Activated CD4-positive, alpha-beta T cell treated with anti-CD3 and anti-CD28 coated beads, Interleukin-2, amount 10 ng/mL, durations not matched to agents 7 days and 5 days (primary cell): ENCODE data around the gene THSD4. TPM values are rescaled to one million over a fixed set of nuclear protein-coding genes. Genes with fewer than 3 reads are reported as not detected.

Experiments
- CTCF ChIA-PET: fragments of 350-600 bp; sonication (Branson Sonifier 250); formaldehyde crosslinking; loops from one replicate; lab custom pipeline; 2021; ENCODE audit warnings: antibody characterized with exemption; lab: Charles Lee
- POLR2A ChIA-PET: fragments of 350-600 bp; sonication (Branson Sonifier 250); formaldehyde crosslinking; loops from one replicate; lab custom pipeline; 2021; ENCODE audit warnings: antibody characterized with exemption; lab: Charles Lee
- DNase-seq: peaks from one replicate; pipeline ENCODE4 v3.0.0-alpha.2; 2020
- H3K27ac Mint-ChIP-seq: one replicate; pipeline ENCODE4 v1.8.0; 2021; ENCODE audit warnings: mild to moderate bottlenecking, moderate library complexity, mixed read lengths
- H3K27me3 Mint-ChIP-seq: one replicate; pipeline ENCODE4 v1.8.0; 2021; ENCODE audit warnings: mixed read lengths
- H3K36me3 Mint-ChIP-seq: one replicate; pipeline ENCODE4 v1.8.0; 2021; ENCODE audit warnings: low read depth, mixed read lengths
- H3K4me1 Mint-ChIP-seq: one replicate; pipeline ENCODE4 v1.8.0; 2021; ENCODE audit warnings: mixed read lengths
- H3K4me3 Mint-ChIP-seq: one replicate; pipeline ENCODE4 v1.8.0; 2021; ENCODE audit warnings: mild to moderate bottlenecking, moderate library complexity, mixed read lengths
- H3K9me3 Mint-ChIP-seq: one replicate; pipeline ENCODE4 v1.8.0; 2021; ENCODE audit warnings: mixed read lengths
- total RNA-seq, 2 experiments: library from RNA; stranded (reverse); gene quantifications; one replicate each; pipeline ENCODE4 v1.2.3, GENCODE V29; 2021

The THSD4 gene
- total RNA-seq, 2 experiments from 2014 or later = not detected

GRCh38 chr15:71730277-71731144, 615.2 kb downstream of the THSD4 start:
- peaks cover 1% of the 10 kb centered on the region for H3K27me3 Mint-ChIP-seq
- peak; percentile 47 for DNase-seq
- CTCF ChIA-PET = interaction anchor here (0.6 kb wide), 1 partner anchor 603 kb away, joined by 3 read pairs; no protein-coding TSS in a partner anchor
- H3K36me3 Mint-ChIP-seq = no peaks in the 10 kb centered on the region
- H3K9me3 Mint-ChIP-seq = no peaks in the 10 kb centered on the region
- H3K27ac Mint-ChIP-seq = no peak overlapping the region
- H3K4me3 Mint-ChIP-seq = no peak overlapping the region
- POLR2A ChIA-PET = no interaction called here
- H3K4me1 Mint-ChIP-seq = no peaks in the 10 kb centered on the region

GRCh38 chr15:71732636-71733035, 617.4 kb downstream of the THSD4 start:
- Mint-ChIP-seq H3K4me3 (no peak overlapping the region), H3K36me3 (no peaks in the 10 kb centered on the region), H3K27me3 (peaks cover 1% of the 10 kb centered on the region), H3K27ac (no peak overlapping the region), H3K9me3 (no peaks in the 10 kb centered on the region), H3K4me1 (no peaks in the 10 kb centered on the region)
- DNase-seq = no peak
- ChIA-PET CTCF (interaction anchor here (0.5 kb wide), 1 partner anchor 21 kb away, joined by 3 read pairs; no protein-coding TSS in a partner anchor), POLR2A (no interaction called here)

- no peak overlapping the region for H3K4me3 Mint-ChIP-seq
- no peaks in the 10 kb centered on the region for H3K9me3 Mint-ChIP-seq
- ChIA-PET CTCF (no interaction called here), POLR2A (no interaction called here)
- DNase-seq = no peak
- H3K36me3 Mint-ChIP-seq = no peaks in the 10 kb centered on the region
- H3K4me1 Mint-ChIP-seq = no peaks in the 10 kb centered on the region
- H3K27ac Mint-ChIP-seq = no peak overlapping the region
- H3K27me3 Mint-ChIP-seq = peaks cover 1% of the 10 kb centered on the region
Measured at GRCh38 chr15:71733122-71733521, 617.9 kb downstream of the THSD4 start.

DNA sequence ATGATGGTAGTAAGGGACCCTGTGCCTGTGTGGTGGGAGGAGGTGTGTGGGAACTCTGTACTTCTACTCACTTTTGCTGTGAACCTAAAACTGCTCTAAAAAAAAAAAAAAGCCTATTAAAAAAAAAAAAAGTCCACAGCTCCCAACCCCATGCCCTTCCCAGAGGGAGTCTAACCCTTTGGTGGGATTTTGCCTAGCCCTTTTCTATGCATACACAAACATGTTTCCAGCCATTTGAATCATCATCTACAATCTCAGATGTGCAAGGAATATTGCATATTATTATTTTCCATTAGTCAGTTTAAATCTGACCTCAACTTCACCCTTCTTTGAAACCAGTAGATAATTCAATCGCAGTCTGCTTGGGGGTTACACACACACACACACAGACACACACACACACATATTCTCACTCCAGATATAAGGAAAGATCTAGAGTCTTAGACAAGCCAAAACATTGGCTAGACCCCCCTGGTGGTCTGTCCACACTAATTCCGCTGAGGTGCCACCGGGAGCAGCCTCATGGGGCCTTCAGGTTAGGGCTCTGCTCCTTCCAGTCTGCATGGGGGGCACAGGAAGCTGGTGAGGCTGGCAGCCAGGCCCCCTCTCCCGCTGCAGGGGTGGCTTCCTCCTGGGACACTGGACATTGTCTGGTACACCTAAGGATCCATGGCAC, 619.6 kb downstream of the THSD4 start:
- DNase-seq = no peak
- no peaks in the 10 kb centered on the region for H3K36me3 Mint-ChIP-seq
- peaks cover 1% of the 10 kb centered on the region for H3K27me3 Mint-ChIP-seq
- H3K9me3 Mint-ChIP-seq = no peaks in the 10 kb centered on the region
- ChIA-PET CTCF (interaction anchor here (1.2 kb wide), 1 partner anchor 9 kb away, joined by 5 read pairs; no protein-coding TSS in a partner anchor), POLR2A (no interaction called here)
- no peak overlapping the region for H3K4me3 Mint-ChIP-seq
- H3K4me1 Mint-ChIP-seq = no peaks in the 10 kb centered on the region
- no peak overlapping the region for H3K27ac Mint-ChIP-seq

- H3K27me3 Mint-ChIP-seq = peaks cover 1% of the 10 kb centered on the region
- DNase-seq = no peak
- POLR2A ChIA-PET = no interaction called here
- no peak overlapping the region for H3K27ac Mint-ChIP-seq
- H3K36me3 Mint-ChIP-seq = no peaks in the 10 kb centered on the region
- H3K4me1 Mint-ChIP-seq = no peaks in the 10 kb centered on the region
- CTCF ChIA-PET = interaction anchor here (1.2 kb wide), 1 partner anchor 8 kb away, joined by 5 read pairs; no protein-coding TSS in a partner anchor
- no peak overlapping the region for H3K4me3 Mint-ChIP-seq
- no peaks in the 10 kb centered on the region for H3K9me3 Mint-ChIP-seq
Measured at GRCh38 chr15:71735385-71735757, 620.1 kb downstream of the THSD4 start.

GRCh38 chr15:71736286-71736947, 621.1 kb downstream of the THSD4 start:
- no peak for DNase-seq
- Mint-ChIP-seq H3K27me3 (no peaks in the 10 kb centered on the region), H3K27ac (no peak overlapping the region), H3K36me3 (no peaks in the 10 kb centered on the region), H3K4me1 (no peaks in the 10 kb centered on the region), H3K9me3 (no peaks in the 10 kb centered on the region), H3K4me3 (no peak overlapping the region)
- ChIA-PET CTCF (no interaction called here), POLR2A (no interaction called here)

GRCh38 chr15:71737761-71738160, 622.5 kb downstream of the THSD4 start:
- ChIA-PET POLR2A (no interaction called here), CTCF (no interaction called here)
- H3K9me3 Mint-ChIP-seq = no peaks in the 10 kb centered on the region
- H3K27me3 Mint-ChIP-seq = no peaks in the 10 kb centered on the region
- no peak overlapping the region for H3K27ac Mint-ChIP-seq
- H3K4me3 Mint-ChIP-seq = no peak overlapping the region
- DNase-seq = no peak
- H3K36me3 Mint-ChIP-seq = no peaks in the 10 kb centered on the region
- no peaks in the 10 kb centered on the region for H3K4me1 Mint-ChIP-seq

DNA sequence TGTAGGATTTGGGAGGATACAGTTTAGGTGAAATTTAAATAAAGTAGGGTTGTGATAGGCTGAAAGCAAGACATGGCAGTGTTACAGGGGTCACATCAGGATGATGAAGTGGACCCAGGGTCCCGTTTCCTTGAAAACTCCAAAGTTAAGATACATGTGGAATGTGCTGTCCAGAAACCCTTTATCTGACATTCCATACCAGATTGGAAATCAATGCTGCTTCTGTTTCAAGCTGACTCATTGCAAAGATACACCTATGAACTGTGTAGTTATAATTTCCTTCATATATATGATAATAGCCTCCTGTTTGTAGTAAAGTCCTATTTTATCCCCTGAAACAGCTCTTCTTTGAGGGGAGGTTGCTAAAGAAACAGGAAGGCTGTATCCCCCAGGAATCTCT, 624.1 kb downstream of the THSD4 start:
- no peaks in the 10 kb centered on the region for H3K36me3 Mint-ChIP-seq
- peaks cover 2% of the 10 kb centered on the region for H3K27me3 Mint-ChIP-seq
- H3K9me3 Mint-ChIP-seq = no peaks in the 10 kb centered on the region
- no peak overlapping the region for H3K27ac Mint-ChIP-seq
- no peak for DNase-seq
- ChIA-PET CTCF (interaction anchor here (0.6 to 1.9 kb wide), 4 partner anchors 14 to 391 kb away, joined by 3 to 4 read pairs (median 4); no protein-coding TSS in a partner anchor), POLR2A (no interaction called here)
- no peaks in the 10 kb centered on the region for H3K4me1 Mint-ChIP-seq
- H3K4me3 Mint-ChIP-seq = no peak overlapping the region

DNA sequence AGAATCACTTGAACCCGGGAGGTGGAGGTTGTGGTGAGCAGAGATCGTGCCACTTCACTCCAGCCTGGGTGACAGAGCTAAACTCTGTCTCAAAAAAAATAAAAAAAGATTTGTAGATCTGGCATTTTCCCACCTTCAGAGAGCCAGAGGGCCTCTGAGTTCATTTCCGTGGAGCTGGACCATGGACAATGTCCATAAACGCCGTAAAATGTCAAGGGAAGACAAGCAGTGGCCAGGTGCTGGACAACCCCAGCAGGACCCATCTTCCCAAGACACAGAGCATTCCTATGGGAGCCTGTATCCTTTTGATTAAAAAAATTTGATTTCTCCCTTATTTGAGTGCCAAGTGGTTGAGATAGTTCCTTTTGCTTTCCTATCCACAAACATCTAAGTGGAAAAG, 627.7 kb downstream of the THSD4 start:
- POLR2A ChIA-PET = no interaction called here
- Mint-ChIP-seq H3K27me3 (peaks cover 2% of the 10 kb centered on the region), H3K27ac (no peak overlapping the region), H3K4me3 (no peak overlapping the region), H3K4me1 (no peaks in the 10 kb centered on the region), H3K36me3 (no peaks in the 10 kb centered on the region), H3K9me3 (no peaks in the 10 kb centered on the region)
- CTCF ChIA-PET = interaction anchor here (1.1 to 1.6 kb wide), 4 partner anchors 8 to 421 kb away, joined by 3 to 9 read pairs (median 4); no protein-coding TSS in a partner anchor
- no peak for DNase-seq

DNA sequence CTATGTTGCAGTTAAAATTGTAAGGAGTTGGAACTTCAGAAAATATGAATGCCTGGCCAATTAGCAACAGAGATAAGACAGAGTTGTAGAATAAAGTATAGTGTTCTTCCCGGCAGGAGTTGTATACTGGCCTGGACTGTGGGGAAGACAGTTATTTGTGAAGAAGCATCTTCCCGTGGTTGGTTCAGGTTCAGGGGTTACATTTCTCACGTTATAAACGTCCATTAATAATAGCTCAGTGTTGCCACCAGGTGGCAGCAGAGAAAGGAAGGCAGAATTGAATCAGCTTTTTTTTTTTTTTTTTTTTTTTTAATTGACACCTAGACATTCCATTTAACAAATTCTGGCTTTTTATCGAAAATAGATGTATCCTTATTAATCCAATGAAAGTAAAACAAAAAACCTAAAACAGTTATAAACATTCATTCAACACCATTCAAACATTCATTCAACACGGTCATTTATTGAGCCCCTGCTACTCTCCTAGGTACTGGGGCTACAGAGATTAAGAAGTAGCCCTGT, 628.7 kb downstream of the THSD4 start:
- H3K36me3 Mint-ChIP-seq = no peaks in the 10 kb centered on the region
- peaks cover 2% of the 10 kb centered on the region for H3K27me3 Mint-ChIP-seq
- ChIA-PET CTCF (interaction anchor here (0.7 to 2.0 kb wide), 14 partner anchors 9 to 423 kb away, joined by 3 to 13 read pairs (median 4); no protein-coding TSS in a partner anchor), POLR2A (no interaction called here)
- no peaks in the 10 kb centered on the region for H3K9me3 Mint-ChIP-seq
- no peak overlapping the region for H3K4me3 Mint-ChIP-seq
- DNase-seq = peak; percentile 71
- H3K27ac Mint-ChIP-seq = no peak overlapping the region
- no peaks in the 10 kb centered on the region for H3K4me1 Mint-ChIP-seq

- H3K36me3 Mint-ChIP-seq = no peaks in the 10 kb centered on the region
- peaks cover 6% of the 10 kb centered on the region for H3K27me3 Mint-ChIP-seq
- no peak for DNase-seq
- no peaks in the 10 kb centered on the region for H3K9me3 Mint-ChIP-seq
- CTCF ChIA-PET = no interaction called here
- POLR2A ChIA-PET = no interaction called here
- no peak overlapping the region for H3K4me3 Mint-ChIP-seq
- H3K27ac Mint-ChIP-seq = no peak overlapping the region
- no peaks in the 10 kb centered on the region for H3K4me1 Mint-ChIP-seq
Measured at GRCh38 chr15:71746719-71747118, 631.4 kb downstream of the THSD4 start.

- Mint-ChIP-seq H3K4me1 (no peaks in the 10 kb centered on the region), H3K27ac (no peak overlapping the region), H3K9me3 (no peaks in the 10 kb centered on the region), H3K36me3 (no peaks in the 10 kb centered on the region), H3K27me3 (peaks cover 13% of the 10 kb centered on the region), H3K4me3 (no peak overlapping the region)
- DNase-seq = no peak
- CTCF ChIA-PET = no interaction called here
- POLR2A ChIA-PET = no interaction called here
Measured at GRCh38 chr15:71747128-71748083, 632.1 kb downstream of the THSD4 start.
